WTC11 (cell line): ENCODE data around the gene TJAP1.
"Not testable (repeated sequence)": the region's sequence is repeated elsewhere in the genome, so short reads cannot be mapped to it uniquely, and the experiment has no call there.

ENCODE experiments used
- NFYB ChIP-seq: sonication (generic); formaldehyde crosslinking; conservative IDR thresholded peaks from 2 replicates; pipeline ENCODE4 v1.8.0; 2022; ENCODE audit warnings: low read depth, missing genetic modification reagents
- NR2C2 ChIP-seq: sonication (generic); formaldehyde crosslinking; IDR thresholded peaks from 2 replicates; pipeline ENCODE4 v1.8.0; 2022; ENCODE audit warnings: mild to moderate bottlenecking, missing genetic modification reagents

- TF ChIP-seq NR2C2 (CRISPR knock-in tag); NFYB: not testable (repeated sequence)
These were observed 19.2 kb upstream of the TJAP1 start for GRCh38 chr6:43458154-43458553.
